Neural crest cell (in vitro differentiated cells): Measurements from ENCODE around the gene DOHH. TPM values are rescaled to one million over a fixed set of nuclear protein-coding genes. Genes with fewer than 3 reads are reported as not detected.
"Not testable (repeated sequence)": the region's sequence is repeated elsewhere in the genome, so short reads cannot be mapped to it uniquely, and the experiment has no call there.

ENCODE experiments used
- DNase-seq: peaks from one replicate; pipeline ENCODE4 v3.0.0; 2021; ENCODE audit warnings: low read depth, mixed read lengths, low spot score
- H3K27ac Mint-ChIP-seq: one replicate; pipeline ENCODE4 v1.8.0; 2021; ENCODE audit warnings: mild to moderate bottlenecking, mixed read lengths; ENCODE audit not compliant: unreplicated experiment
- H3K27me3 Mint-ChIP-seq: 2 replicates; pipeline ENCODE4 v1.8.0; 2021; ENCODE audit warnings: low read depth, mild to moderate bottlenecking, mixed read lengths
- H3K36me3 Mint-ChIP-seq: 2 replicates; pipeline ENCODE4 v1.8.0; 2021; ENCODE audit warnings: low read depth, mild to moderate bottlenecking, mixed read lengths
- H3K4me1 Mint-ChIP-seq: 2 replicates; pipeline ENCODE4 v1.8.0; 2021; ENCODE audit warnings: mixed read lengths
- H3K4me3 Mint-ChIP-seq: one replicate; pipeline ENCODE4 v1.8.0; 2021; ENCODE audit warnings: mild to moderate bottlenecking, mixed read lengths
- H3K9me3 Mint-ChIP-seq: 2 replicates; pipeline ENCODE4 v1.8.0; 2021; ENCODE audit warnings: mixed read lengths
- total RNA-seq: library from RNA; stranded (reverse); gene quantifications from 2 replicates; pipeline ENCODE4 v1.2.1, GENCODE V29; 2021
- TF ChIP-seq, protein P1 (sequence below): fragments of 200-600 bp; sonication (generic); conservative IDR thresholded peaks from 2 replicates; pipeline ENCODE4 v1.5.0; 2021; ENCODE audit warnings: antibody characterized with exemption, mild to moderate bottlenecking

The DOHH gene
- total RNA-seq, 1 donor from 2014 or later = 12.8 TPM

- Mint-ChIP-seq H3K4me1 (peaks cover 15% of the 10 kb centered on the region), H3K4me3 (no peak overlapping the region), H3K36me3 (peaks cover under 1% of the 10 kb centered on the region), H3K9me3 (no peaks in the 10 kb centered on the region), H3K27me3 (peaks cover 55% of the 10 kb centered on the region), H3K27ac (no peak overlapping the region)
- no peak for DNase-seq
- TF ChIP-seq, protein P1, sequence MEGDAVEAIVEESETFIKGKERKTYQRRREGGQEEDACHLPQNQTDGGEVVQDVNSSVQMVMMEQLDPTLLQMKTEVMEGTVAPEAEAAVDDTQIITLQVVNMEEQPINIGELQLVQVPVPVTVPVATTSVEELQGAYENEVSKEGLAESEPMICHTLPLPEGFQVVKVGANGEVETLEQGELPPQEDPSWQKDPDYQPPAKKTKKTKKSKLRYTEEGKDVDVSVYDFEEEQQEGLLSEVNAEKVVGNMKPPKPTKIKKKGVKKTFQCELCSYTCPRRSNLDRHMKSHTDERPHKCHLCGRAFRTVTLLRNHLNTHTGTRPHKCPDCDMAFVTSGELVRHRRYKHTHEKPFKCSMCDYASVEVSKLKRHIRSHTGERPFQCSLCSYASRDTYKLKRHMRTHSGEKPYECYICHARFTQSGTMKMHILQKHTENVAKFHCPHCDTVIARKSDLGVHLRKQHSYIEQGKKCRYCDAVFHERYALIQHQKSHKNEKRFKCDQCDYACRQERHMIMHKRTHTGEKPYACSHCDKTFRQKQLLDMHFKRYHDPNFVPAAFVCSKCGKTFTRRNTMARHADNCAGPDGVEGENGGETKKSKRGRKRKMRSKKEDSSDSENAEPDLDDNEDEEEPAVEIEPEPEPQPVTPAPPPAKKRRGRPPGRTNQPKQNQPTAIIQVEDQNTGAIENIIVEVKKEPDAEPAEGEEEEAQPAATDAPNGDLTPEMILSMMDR = no peak
Measured at GRCh38 chr19:3455960-3456601, 44.4 kb downstream of the DOHH start.

GRCh38 chr19:3455393-3455955 is 45.0 kb downstream of the DOHH start:
- TF ChIP-seq, protein P1 = no peak
- no peak for DNase-seq
- Mint-ChIP-seq H3K27ac (no peak overlapping the region), H3K36me3 (peaks cover 2% of the 10 kb centered on the region), H3K27me3 (peaks cover 57% of the 10 kb centered on the region), H3K9me3 (no peaks in the 10 kb centered on the region), H3K4me3 (no peak overlapping the region), H3K4me1 (peaks cover 18% of the 10 kb centered on the region)

DNA sequence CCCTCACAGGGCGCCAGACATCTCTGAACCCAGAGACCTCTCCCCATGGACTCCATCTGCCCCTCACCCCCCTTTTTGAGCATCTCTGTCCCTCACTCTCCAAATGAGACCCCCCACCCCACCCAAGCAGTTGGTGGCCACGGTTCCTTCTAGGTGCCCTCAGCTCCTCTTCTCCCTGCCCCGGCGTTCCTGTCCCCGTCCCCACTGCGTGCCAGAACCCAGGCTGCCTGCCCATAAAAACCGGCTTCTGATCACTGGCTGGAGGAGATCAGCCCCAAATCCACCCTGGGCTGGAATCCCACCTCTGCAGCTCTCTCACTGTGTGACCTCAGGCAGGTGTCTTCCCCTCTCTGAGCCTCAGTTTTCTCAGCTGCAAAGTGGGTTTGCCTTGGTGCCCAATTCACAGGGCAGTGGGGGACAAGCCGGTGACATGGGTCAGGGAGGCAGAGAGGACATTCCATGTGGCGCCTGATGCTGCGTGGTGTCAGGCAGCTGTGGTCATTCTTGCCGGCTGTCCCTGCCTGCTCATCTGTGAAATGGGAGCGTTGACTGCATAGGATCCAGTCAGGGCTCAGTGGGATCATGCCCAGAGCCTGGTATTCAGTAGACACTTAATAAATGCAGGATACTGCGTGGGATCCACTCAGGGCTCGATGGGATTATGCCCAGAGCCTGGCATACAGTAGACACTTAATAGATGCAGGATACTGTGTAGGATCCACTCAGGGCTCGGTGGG is 45.6 kb downstream of the DOHH start:
- Mint-ChIP-seq H3K36me3 (peaks cover 2% of the 10 kb centered on the region), H3K9me3 (no peaks in the 10 kb centered on the region), H3K27me3 (peaks cover 52% of the 10 kb centered on the region), H3K4me1 (peaks cover 18% of the 10 kb centered on the region), H3K4me3 (no peak overlapping the region), H3K27ac (no peak overlapping the region)
- no peak for DNase-seq
- TF ChIP-seq, protein P1 = no peak

DNA sequence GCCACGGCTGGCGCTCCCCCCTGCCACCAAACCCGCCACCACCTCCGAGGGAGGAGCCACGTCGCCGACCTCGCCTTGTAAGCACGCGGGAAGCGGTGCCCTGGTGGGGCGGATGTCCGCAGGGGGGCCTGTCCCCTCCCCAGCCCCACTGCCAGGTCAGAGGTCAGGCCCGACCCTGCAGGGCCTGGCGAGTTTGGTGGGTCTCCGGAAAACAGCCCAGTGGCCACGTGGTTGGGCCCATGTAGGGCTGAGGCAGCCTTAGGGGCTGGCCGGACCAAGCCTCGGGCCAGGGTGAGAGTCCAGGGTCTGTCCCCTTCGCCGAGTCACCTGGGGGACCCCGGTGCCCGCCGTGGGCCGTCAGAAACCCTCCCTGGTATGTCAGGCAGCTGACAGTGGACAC is 46.6 kb downstream of the DOHH start:
- TF ChIP-seq, protein P1 = no peak
- H3K27me3 Mint-ChIP-seq = peaks cover 42% of the 10 kb centered on the region
- no peak for DNase-seq
- H3K4me1 Mint-ChIP-seq = peaks cover 13% of the 10 kb centered on the region
- H3K4me3 Mint-ChIP-seq = no peak overlapping the region
- peaks cover 2% of the 10 kb centered on the region for H3K36me3 Mint-ChIP-seq
- no peak overlapping the region for H3K27ac Mint-ChIP-seq
- no peaks in the 10 kb centered on the region for H3K9me3 Mint-ChIP-seq

GRCh38 chr19:3452942-3453214 is 47.6 kb downstream of the DOHH start:
- not testable (repeated sequence) for H3K27ac Mint-ChIP-seq, H3K4me3 Mint-ChIP-seq

More at GRCh38 chr19:3452942-3453214, 47.6 kb downstream of the DOHH start:
- H3K4me1 Mint-ChIP-seq, H3K9me3 Mint-ChIP-seq, DNase-seq, H3K36me3 Mint-ChIP-seq: not testable (repeated sequence)
- peaks cover 40% of the 10 kb centered on the region for H3K27me3 Mint-ChIP-seq
